HG03139 (cell line): Measurements from ENCODE around the gene ARAP3.

ENCODE experiments used
- ATAC-seq: cut with Tn5 transposase; IDR thresholded peaks from one replicate; pipeline ENCODE4 v1.9.1; 2021; ENCODE audit not compliant: unreplicated experiment

Gene ARAP3

DNA sequence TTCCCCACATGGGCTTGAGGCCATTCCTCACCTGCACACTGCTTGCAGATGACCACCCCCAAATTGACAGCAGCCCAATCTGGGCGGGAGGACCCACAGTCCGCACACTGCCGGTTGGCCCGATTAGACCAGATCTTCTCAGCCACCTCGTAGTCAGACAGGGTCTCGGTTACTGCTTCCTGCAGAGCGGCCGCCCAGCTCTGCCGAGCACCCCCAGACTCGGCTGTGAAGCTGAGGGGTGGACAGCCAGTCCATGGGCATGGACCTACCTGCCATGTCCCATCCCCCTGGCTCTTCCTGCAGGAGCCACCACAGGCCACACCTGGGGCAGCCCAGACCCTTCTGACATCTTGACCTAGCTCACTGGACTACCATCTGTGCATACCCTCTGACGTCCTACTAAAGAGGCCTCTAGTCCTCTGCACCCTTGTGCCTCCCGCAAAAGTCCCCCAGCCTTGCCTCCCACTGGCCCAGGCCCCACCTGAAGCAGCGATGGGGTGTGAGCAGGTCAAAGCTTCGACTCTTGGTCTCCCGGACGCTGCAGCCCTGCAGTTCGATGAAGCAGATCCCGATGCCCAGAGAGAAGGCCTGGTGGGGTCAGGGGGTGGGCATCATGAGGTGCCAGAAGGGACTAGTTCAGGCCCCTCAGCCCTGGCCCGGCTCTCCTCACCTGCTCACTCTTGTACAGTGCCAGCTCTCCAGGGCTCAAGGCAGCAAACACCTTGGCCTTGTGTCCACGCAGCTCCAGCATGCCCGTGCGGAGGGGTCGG lies 9.8 kb downstream of the ARAP3 start:
- ATAC-seq = no peak

DNA sequence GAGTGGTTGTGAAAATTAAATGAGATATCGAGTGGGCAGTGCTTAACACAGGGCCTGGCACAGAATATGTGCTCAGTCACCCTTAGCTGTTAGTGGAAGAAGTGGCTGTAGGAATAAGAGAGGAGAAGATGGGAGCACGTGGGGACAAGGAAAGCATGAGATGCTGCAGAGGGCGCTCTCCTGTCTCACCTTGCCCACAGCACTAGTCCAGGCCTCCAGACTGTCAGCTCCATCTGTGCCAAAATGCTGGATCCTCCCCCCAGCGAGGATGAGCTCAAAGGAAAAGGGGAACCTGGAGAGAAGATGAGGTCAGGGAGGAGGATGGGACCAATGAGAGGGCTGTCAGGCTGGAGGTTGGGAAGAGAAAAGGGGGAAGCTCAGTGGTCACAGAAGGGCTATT lies 12.5 kb downstream of the ARAP3 start:
- ATAC-seq = no peak

DNA sequence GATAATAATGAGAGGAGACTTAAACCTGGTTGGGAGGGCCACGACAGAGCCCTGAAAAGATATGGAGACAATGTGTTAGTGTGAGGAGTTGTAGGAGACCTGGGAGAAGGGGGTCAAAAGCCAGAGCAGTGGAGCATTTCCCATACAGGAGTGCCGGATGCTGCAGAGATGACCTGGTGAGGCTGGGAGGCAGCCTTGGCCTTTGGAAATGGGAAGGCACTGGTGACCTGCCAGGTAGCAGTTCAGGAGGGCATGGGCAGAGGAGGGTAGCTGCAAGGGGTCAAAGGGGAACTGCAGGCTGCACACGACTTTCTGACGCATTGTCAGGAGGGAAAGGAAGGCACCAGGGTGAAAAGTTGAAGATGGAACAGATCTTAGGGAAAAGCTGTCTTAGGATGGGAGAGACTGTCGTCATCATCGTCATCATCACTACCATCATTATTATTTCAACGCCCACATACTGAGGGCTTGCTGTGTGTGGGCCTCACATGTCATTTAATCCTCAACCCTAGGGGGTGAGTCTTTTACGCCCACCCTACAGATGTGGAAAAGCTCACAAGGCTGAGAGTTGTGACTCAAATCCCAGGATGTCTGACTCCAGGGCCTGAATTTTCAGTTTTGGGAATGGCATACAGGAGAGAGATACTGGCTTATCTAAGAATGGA lies 13.3 kb downstream of the ARAP3 start:
- no peak for ATAC-seq

DNA sequence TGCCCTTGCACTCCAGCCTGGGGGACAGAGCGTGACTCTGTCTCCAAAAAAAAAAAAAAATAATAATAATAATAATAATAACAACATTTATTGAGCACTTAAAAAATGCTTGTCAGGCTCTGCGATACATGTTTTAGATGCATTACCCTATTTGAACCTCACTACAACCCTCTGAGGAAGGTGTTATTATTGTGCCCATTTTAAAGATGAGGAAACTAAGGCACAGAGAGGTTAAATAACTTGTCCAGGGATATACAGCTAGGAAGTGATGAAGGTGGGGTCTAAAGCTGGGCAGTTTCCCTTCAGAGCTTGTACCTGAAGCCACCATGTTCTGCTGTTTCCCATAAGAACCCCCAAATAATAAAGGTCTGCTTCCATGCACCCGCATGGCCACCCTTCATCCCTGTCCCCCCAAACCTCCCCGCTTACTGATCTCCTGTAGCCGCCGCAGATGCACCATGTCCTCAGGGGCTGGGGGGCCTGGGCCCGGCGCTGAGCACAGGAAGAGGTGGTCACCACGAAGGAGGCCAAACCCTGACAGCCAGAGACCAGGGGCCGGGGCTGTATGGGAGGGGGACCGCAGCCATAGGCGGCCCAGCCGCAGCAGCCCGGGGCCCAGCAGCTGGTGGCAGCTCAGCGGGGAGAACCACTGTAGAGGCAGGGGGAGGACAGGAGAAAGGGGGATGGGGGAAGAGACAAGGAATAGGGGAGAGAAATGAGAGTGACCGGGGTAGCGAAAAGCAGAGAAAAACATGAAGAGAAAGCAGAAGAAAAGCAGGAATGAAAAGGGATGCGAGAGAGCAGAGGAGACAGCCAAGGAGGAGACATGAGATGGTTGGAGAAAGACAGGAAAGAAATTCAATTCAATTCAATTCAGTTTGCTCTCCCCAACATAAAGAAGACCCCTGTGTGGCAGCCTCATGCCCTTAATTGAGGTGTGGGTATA lies 15.8 kb downstream of the ARAP3 start:
- ATAC-seq = no peak

DNA sequence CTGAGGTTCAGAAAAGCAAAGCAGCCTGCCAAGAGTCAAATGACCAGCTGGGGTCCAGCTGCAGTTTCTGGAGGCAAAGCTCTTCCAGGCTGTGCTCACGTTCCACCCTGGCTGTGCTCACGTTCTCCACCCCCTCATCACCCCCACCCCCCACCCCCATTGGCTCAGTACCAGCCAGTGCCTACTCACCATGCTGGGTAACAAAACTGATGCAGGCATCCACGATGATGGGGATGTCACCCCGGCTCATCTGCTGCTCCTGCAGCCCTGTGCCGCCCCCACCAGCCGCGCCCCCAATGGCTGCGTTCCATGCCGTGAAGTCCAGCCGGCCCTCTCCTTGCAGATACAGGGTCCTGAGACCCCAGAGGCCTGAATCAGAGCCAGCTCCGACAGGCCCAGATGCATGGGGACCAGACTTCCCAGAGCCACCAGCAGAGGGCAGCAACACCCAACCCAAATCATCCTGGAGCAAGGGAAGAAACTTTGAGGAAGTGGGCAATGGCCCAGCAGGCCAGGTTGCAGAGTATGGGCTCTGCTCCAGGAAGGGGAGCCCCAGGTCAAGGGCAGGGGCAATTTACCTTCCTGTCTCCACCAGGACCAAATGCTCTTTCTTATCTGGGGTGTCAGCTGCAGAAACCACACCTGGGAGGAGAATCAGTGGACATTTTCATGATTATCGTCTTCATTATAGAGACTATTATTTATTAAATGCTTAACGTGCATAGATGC lies 17.1 kb downstream of the ARAP3 start:
- peak; percentile 88 for ATAC-seq

DNA sequence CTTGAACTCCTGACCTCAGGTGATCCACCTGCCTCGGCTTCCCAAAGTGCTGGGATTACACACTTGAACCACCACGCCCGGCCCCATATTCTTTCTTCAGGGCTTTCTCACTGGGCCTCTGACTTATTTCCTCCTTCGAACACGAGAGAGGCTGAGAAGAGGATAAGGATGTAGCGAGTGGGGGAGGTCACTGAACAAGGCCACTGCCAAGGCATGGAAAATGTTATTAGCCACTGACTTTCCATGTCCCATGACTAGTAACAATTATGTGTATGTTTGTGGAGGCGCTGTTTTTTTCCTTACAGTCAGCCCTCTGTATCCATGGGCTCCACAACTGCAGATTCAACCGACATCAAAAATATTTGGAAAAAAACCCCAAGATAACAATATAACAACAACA lies 18.5 kb downstream of the ARAP3 start:
- no peak for ATAC-seq

DNA sequence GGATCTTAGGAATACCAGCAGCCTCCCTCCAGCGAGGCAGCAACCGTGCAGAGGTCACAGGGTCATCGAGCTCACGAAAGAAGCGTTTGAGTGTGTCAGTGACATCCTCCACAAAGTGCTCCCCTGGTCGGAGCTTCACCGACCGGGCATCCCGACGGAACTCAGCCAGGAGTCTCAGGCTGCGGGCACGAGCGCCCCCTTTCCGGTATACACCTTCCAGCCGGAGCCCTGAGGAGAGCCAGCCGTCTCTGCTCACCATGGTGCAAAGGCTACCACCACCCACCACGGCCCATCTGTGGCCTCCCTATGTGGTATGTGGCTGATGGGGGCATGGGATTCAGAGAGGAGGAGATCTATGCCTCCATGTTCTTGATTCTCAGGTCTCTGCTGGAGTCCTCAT lies 20.0 kb downstream of the ARAP3 start:
- no peak for ATAC-seq

DNA sequence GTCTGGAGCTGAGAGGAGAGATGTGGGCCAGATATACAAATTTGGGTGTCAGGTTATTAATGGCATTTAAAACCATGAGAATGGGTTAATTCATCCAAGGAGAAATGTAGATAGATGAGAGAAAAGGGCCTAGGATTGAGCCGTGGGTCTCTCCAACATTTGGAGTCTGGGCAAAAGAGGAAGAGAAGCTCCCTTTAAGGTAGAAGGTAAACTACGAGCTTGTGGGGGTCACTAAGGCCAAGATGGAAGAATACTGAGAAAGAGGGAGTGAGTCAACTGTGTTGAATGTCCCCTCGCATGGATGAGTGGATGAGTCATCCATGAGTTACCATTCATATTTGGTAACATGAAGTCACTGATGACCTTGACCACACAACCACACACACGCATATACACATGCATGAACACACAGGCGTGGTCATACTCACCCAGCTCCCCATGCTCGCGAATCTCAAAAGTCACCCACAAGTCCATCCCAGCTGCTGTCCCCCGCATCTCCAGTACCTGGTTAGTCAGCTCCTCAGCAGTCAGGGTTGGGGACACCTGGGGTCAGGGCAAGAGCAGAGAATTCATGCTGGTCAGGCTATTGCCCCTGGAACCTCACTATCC lies 24.0 kb downstream of the ARAP3 start:
- ATAC-seq = peak; percentile 73

DNA sequence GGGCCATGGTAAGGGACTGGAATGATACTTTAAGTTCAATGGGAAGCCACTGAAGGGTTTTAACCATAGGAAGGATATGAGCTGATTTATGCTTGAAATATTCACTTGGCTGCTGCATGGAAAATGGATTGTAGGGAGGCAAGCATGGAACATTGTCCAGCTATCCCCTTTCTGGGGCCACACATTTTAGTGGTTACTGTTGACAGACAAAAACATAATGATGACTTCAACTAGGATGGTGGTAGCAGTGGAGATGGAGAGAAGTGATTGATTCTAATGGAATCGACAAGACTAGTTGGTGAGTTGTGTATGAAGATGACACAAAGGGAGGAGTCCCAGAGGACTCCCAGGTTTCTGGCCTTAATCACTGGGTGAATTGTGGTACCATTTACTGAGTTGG lies 24.6 kb downstream of the ARAP3 start:
- ATAC-seq = no peak

DNA sequence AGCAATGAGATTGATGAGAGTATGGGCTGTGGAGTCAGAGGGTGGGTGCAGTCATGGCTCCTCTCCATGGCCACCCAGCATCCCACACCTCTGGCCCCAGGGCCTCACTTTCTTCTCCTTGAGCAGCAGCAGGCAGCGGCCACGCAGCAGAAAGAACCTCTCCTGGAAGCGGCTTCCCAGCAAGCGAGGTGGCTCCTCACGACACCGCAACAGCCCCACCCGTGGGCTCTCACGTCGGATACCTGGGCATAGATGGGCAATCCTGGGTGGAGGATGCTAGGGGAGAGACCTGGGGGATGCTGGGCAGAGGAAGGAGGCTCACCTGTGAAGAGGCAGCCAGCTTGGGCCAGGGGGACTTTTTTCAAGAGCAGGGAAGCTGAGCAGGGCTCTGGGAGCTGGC lies 25.6 kb downstream of the ARAP3 start:
- no peak for ATAC-seq

DNA sequence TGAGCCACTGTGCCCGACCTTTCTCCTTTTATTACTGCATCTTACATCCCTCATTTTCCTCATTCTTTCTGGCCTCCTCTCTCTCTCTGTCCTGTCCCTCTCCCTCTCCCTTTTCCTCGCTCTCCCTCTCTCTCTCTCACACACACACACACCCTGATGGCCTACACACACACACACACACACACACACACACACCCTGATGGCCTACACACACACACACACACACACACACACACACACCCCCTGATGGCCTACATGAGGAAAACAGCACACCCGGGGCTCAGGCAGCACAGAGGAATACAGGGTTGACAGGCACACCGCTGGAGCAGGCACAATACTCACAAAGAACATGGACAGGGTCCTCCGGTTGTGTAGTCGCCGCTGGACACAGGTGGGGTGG lies 27.0 kb downstream of the ARAP3 start:
- ATAC-seq = no peak

DNA sequence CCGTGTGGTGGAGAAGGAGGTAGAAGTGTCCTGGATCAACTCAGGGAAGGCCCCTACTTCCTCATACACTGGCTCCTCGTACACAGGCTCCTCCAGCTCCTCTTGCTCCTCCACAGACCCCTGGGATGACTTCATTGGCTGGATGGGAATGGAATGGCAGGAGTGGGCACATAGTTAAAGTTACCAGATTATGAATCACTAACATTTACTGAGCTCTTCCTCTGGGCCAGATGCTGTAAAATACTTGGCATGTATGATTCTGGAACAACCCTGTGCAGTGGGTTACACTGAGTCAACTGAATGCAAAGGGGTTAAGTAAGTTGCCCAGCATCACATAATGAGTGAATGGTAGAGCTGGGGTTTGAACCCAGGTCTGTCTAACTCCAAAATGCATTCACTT lies 27.7 kb downstream of the ARAP3 start:
- no peak for ATAC-seq

DNA sequence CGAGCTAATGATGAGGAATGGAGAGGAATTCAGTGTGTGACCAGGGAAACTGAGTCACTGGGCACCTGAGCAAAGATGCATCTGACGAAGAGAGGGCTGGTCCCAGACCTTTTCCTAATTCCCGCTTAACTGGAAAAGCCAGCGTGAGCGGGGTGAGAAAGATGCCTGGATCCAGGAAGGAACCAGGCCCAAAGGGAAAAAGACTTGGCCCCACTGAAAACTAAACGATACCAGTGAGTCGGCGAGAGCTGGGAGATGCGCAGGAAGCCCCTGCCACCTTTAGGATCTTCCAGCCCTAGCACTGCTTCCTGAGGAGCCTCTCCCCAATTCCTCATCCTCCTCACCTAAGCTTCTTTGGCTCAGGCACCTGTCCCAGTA lies 30.3 kb downstream of the ARAP3 start:
- ATAC-seq = no peak

DNA sequence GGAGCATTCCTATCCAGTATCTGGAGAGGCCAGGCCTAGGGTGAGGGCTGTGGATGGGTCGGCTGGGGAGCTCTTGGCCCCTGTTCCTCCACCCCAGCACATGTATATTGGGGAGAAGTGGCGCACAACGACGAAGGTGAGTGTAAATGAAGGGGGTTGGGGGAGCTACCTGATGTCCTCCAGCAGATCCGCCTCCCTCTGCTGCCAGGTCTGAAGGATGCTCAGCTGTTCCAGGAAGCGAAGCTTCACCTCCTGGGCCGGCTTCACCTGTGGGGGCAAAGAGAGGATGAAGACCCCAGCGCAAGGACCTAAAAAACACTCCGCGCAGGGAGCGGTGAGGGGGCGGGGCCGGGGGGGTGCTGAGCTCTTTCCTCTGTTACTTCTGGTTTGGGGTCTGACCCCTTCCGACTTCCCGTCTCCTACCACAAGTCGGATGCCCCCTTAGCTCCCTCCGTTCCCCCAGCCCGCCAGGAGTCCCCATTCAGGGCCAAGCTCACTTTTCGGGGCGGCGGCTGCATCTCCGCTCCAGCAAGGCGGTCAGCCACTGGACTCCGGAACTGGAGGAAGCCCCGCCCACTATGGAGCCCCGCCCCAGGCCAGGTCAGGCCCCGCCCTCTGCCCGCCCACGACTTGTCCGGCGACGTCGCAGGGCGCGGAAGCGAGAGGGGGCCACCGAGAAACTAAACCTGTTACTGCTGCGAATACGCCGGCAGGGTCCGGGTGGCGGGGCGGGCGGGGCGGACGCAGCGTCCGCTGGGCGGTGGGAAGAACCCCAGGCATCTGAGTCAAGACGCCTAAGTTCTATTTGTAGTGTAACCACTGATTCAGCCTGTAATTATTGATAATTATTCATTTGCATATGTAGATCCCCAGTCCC lies 30.9 kb downstream of the ARAP3 start, which contains the start of gene FCHSD1:
Gene FCHSD1 (minus strand): TSS at position 568 of the 877 bp plus-strand sequence. CDS start 50 bp downstream, at position 518.
- ATAC-seq = peak; percentile 94

DNA sequence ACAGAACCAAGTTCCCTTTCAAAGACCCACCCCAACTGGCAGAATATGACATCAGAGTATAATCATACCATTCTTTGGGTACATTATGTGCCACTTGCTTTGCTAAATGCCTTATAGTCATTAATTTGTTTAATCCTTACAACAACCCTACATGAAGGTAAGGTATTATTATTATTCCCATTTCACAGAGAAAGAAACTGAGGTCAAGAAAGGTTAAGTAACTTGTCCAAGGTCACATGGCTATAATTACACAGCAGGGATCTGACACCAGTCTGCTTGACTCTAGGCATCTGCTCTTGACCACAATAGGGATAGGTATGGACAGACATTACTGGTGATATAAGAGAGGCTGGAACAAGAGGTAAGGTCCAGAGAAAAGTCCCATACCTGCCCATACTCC lies 32.1 kb downstream of the ARAP3 start:
- ATAC-seq = no peak

DNA sequence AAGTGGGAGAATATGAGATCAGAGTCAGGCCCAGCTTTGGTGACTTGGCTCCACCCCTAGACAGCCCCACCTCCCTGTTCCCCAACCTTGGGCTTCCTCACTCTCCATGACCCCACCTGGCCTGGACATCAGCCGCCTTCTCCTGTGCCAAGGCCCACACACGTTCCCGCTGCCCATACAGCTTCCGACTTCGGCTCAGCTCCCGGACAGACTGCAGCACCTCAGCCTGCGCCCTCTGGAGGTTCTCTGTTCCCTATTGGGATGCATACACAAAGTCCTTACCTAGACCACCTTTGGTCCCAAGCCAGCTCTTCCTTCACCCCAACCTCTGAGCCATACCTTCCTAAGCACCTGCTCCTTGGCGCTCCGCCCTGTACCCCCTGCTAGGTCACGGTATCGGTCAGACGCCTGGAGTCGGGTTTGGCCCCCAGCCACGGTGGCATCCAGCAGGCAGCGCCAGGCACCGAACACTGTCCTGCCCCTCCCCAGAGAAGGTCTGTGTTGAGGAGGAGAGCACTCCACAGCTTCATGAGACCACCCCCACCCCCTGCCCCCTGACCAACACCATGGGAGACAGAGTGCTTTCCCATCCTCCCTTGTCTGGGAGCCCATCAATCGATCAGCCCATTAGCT lies 32.9 kb downstream of the ARAP3 start:
- ATAC-seq = no peak

DNA sequence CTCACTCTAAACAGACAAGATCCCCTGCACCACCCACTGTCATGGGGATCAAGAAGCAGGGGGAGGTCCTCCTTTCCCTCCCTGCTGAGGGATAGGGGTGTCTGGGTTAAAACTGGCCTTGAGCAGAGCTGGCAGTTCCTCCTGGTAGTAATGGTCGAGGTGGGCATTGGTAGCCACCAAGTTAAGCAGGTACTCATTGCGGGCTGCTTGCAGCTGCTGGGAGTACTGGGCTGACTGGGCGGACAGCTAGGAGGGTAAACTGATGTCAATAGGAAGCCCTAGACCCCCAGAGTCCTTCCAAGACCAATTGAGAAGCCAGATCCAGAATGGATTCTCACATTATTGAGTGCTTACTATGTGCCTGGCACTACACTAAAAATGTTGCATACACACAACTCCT lies 34.2 kb downstream of the ARAP3 start:
- no peak for ATAC-seq

DNA sequence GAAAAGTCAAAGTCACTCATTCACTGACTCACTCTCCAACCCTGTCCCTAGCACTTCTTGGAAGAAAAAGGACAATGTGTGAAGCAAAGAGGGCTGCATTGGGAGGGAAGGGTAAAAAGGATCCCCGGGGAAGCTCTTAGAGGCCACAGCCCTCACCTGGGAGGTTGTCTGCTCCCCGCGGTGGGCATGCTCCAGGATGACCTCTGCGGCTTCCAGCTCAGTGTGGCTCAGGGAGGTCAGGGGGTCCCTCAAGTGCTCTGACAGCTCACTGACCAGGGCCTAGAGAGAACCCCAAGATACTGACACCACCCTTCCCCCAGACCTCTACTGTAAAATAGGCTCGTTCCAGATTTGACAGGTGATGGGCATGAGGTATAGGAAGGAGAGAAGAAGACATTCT lies 34.8 kb downstream of the ARAP3 start:
- ATAC-seq = no peak

DNA sequence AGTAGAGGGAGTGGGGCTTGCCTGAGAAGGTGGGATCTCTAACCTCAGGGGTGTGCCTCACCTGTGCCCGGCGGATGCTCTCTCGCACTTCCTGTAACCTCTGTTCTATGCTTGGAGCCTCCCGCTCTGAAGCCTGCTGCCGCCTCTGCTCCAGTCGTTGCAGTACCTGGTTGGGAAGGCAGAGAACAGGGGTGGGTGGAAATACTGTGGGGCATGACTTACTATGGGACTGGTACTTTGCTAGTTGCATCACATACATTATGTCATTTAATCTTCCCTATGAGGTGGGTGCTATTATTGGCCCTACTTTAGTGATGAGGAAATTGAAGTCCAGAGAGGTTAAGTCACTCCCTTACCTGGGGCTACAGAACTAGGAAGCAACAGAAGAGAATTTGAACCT lies 36.0 kb downstream of the ARAP3 start:
- no peak for ATAC-seq
